ENCODE data around the gene FASTKD1. TPM values are rescaled to one million over a fixed set of nuclear protein-coding genes. Genes with fewer than 3 reads are reported as not detected.
"Not testable (repeated sequence)": the region's sequence is repeated elsewhere in the genome, so short reads cannot be mapped to it uniquely, and the experiment has no call there.

FASTKD1 gene
- total and polyA plus RNA-seq, 2 donors from 2014 or later = 24.2 to 49.8 TPM

- TF ChIP-seq CTCF (IDR thresholded peaks at IDR 0.05; ENCODE audit: borderline replicate concordance, extremely low read depth, insufficient read depth) = no peak
- FAIRE-seq (no peak), DNase-seq (no peak)
- H3K4me3 ChIP-seq (ENCODE audit: low read length in 3 of 3) = no peak overlapping the region
- H3K36me3 ChIP-seq (ENCODE audit: control insufficient read depth in 2 of 3, insufficient read depth in 3 of 3, low read length in 3 of 3) = peaks cover 6 to 10% (median 7%) of the 10 kb centered on the region in 3 donors
- H3K27me3 ChIP-seq (ENCODE audit: control insufficient read depth, insufficient read depth, low read length) = no peaks in the 10 kb centered on the region
- H3K9ac ChIP-seq (ENCODE audit: low read length in 3 of 3) = no peak overlapping the region
- H3K27ac ChIP-seq (ENCODE audit: low read depth in 2 of 2, low read length in 2 of 2) = no peak overlapping the region
- intact Hi-C loops (cut with DNase I) = no loop called here
- H3K4me1 ChIP-seq (ENCODE audit: control insufficient read depth in 2 of 3, insufficient read depth in 2 of 3, low read depth in 1 of 3, low read length in 3 of 3) = no peaks in the 10 kb centered on the region
- H3K9me3 ChIP-seq (ENCODE audit: control insufficient read depth in 2 of 3, insufficient read depth in 1 of 3, low read length in 3 of 3) = no peaks in the 10 kb centered on the region
These were observed 35.6 kb upstream of the FASTKD1 start for GRCh38 chr2:169609264-169609663.

DNA sequence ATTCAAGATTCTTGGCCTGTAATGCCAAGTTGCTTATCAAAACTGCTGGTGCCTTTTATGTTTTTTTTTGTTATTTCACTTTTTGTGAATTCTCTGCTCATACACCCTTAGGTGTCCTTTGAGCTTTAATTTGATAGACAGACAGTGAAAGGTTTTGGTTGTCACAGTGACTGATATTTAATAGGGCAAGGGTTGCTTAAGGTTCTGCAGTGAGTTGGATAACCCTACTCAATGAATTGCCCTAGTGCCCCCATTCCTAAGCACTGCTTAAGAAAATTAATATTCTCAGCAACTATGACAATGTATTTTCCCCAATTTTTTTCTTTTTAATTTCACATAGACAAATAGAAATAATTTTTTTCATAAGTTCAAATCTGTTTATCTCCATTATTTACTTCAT is 25.9 kb upstream of the FASTKD1 start:
- FAIRE-seq = no peak
- Histone ChIP-seq H3K27me3 (ENCODE audit: control insufficient read depth, insufficient read depth, low read length) (no peaks in the 10 kb centered on the region), H3K36me3 (ENCODE audit: control insufficient read depth in 2 of 3, insufficient read depth in 3 of 3, low read length in 3 of 3) (peaks cover 0 to 2% (median 0%) of the 10 kb centered on the region in 3 donors), H3K4me3 (ENCODE audit: low read length in 3 of 3) (no peak overlapping the region), H3K9me3 (ENCODE audit: control insufficient read depth in 2 of 3, insufficient read depth in 1 of 3, low read length in 3 of 3) (no peaks in the 10 kb centered on the region), H3K4me1 (ENCODE audit: control insufficient read depth in 2 of 3, insufficient read depth in 2 of 3, low read depth in 1 of 3, low read length in 3 of 3) (no peaks in the 10 kb centered on the region), H3K9ac (ENCODE audit: low read length in 3 of 3) (no peak overlapping the region), H3K27ac (ENCODE audit: low read depth in 2 of 2, low read length in 2 of 2) (no peak overlapping the region)
- no peak for TF ChIP-seq CTCF (IDR thresholded peaks at IDR 0.05; ENCODE audit: borderline replicate concordance, extremely low read depth, insufficient read depth)
- intact Hi-C loops (cut with DNase I) = no loop called here
- no peak for DNase-seq

GRCh38 chr2:169598982-169599381 is 25.3 kb upstream of the FASTKD1 start:
- no peaks in the 10 kb centered on the region for H3K9me3 ChIP-seq (ENCODE audit: control insufficient read depth in 2 of 3, insufficient read depth in 1 of 3, low read length in 3 of 3)
- FAIRE-seq (peak; percentile 13), DNase-seq (no peak)
- H3K4me1 ChIP-seq (ENCODE audit: control insufficient read depth in 2 of 3, insufficient read depth in 2 of 3, low read depth in 1 of 3, low read length in 3 of 3) = no peaks in the 10 kb centered on the region
- H3K27ac ChIP-seq (ENCODE audit: low read depth in 2 of 2, low read length in 2 of 2) = no peak overlapping the region
- TF ChIP-seq CTCF (IDR thresholded peaks at IDR 0.05; ENCODE audit: borderline replicate concordance, extremely low read depth, insufficient read depth) = no peak
- H3K4me3 ChIP-seq (ENCODE audit: low read length in 3 of 3) = no peak overlapping the region
- H3K9ac ChIP-seq (ENCODE audit: low read length in 3 of 3) = no peak overlapping the region
- H3K36me3 ChIP-seq (ENCODE audit: control insufficient read depth in 2 of 3, insufficient read depth in 3 of 3, low read length in 3 of 3) = no peaks in the 10 kb centered on the region
- intact Hi-C loops (cut with DNase I) = no loop called here
- no peaks in the 10 kb centered on the region for H3K27me3 ChIP-seq (ENCODE audit: control insufficient read depth, insufficient read depth, low read length)

DNA sequence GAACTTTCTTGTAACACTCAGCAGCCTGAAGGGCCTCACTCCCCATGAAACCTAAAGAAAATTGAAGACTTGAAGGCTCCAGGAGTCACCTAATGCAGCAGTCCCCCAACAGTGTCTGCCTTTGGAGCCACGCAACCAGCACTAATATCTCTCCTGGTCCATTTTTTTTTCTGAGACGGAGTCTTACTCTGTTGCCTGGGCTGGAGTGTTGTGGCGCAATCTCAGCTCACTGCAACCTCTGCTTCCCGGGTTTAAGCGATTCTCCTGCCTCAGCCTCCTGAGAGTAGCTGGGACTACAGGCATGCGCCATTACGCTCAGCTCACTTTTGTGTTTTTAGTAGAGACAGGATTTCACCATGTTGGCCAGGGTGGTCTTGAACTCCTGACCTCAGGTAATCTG is 22.9 kb upstream of the FASTKD1 start:
- intact Hi-C loops (cut with DNase I); H3K4me1 ChIP-seq (ENCODE audit: control insufficient read depth in 2 of 3, insufficient read depth in 2 of 3, low read depth in 1 of 3, low read length in 3 of 3); DNase-seq; H3K36me3 ChIP-seq (ENCODE audit: control insufficient read depth in 2 of 3, insufficient read depth in 3 of 3, low read length in 3 of 3); H3K4me3 ChIP-seq (ENCODE audit: low read length in 3 of 3); H3K9ac ChIP-seq (ENCODE audit: low read length in 3 of 3); H3K27ac ChIP-seq (ENCODE audit: low read depth in 2 of 2, low read length in 2 of 2); FAIRE-seq; H3K9me3 ChIP-seq (ENCODE audit: control insufficient read depth in 2 of 3, insufficient read depth in 1 of 3, low read length in 3 of 3); H3K27me3 ChIP-seq (ENCODE audit: control insufficient read depth, insufficient read depth, low read length): not testable (repeated sequence)
